NCI-H2081 (cell line): ENCODE measurements around the gene SMAD7.

Experiments used
- DNase-seq, 2 experiments: peaks; one replicate each; lab custom pipeline; 2025; lab: John Stamatoyannopoulos, UW

The SMAD7 gene

DNA sequence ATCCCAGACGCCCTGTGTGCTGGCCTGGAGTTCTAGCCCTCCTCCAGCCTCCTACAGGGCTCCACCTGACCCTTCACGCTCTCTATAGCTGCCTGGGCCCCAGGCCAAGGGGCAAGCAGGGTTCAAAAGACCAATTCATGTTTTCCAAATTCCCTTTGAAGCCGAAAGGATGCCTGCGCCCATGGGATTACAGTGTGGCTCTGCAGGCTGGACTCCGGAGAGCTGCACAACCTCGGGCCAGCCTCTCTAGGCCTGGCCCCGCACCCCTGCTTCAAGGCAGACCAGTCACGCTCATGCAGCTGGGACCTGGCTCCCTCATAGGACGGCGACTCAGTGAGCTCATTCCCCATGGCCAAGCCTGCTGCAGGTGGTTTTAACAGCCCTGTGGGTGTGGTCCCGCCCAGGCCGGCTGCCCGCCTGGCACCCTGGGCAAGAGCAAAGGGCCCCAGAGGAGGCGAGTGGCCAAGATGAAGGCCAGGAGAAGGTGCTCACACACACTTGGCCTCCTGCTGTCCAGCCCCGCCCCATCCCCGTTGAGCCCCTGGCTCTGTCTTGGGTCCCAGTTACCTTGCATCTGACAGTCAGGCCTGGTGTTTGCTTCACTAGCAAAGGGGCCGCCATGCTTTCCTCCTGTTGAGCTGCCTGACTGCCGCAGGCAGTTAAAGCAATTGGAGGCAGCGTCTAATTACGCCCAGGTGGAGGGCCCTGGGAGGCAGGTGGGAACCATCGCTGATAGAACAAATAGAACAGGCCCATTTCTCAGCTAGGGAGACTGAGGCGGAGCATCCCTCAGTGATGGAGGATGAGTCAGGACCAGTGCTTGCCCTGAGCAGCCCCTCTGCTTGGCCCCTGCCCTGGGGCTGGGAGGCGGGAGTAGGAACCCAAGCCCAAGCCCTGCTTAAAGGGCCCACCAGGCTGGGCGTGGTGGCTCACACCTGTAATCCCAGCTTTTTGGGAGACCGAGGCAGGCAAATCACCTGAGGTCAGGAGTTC lies 56.9 kb downstream of the SMAD7 start:
- no peak for DNase-seq

DNA sequence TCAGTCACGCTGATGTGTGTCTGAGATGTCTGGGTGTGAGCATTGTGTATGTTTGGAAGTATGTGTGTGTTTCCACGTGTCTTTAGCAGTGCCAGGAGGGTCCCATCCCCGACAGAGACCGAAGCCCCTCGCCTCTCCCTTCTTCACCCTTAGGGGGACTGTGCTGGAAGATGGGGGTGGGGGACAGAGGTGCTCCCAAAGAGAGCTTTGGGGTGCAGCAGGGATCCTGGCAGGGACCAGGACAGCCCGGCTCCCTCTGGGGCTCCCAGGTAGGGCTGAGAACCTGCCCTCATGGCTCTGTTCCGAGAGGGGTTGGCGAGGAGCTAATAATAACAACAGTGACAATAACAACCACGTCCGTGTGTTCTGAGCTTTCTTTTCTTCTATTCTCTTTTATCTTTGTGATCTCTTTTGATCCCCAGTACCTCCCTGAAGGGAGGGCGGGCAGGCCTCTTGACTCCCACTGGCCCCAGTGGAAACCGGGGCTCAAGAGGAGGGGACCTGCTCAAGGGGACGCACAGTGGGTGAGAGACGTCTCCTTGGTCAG lies 57.6 kb downstream of the SMAD7 start:
- no peak for DNase-seq

DNA sequence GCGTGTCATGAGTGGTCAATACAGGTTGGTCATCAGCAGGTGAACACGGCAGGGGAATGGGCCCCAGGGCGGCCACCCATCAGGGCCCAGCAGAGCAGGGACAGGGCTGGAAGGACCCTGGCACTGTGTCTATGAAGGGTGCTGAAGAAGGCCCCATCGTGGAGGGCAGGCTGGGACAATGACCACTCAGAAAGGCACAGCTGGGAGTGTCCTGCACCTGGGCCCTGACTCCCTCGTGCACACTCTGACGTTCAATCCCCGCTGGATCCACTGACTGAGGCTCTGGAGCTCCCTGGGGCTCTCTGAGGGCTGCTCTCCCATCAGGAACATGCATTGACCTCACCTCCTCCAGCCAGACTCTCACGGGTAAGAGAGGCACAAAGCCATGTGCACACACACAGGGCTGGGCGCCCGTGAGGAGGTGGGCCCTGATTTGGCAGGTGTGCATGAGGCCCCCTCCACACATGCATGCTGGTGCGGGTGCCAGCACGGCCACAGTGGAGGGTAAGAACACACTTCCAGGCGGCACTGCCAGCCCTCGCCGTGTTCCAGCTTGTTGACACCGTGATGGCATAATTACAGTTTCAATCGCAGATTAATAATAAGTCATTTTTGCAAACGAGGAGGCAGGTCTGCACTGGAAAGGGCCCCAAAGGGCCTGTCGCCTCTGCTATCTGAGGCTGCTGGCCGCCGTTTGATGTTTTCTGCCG lies 58.5 kb downstream of the SMAD7 start:
- DNase-seq = peak; percentile 15 to 69

DNA sequence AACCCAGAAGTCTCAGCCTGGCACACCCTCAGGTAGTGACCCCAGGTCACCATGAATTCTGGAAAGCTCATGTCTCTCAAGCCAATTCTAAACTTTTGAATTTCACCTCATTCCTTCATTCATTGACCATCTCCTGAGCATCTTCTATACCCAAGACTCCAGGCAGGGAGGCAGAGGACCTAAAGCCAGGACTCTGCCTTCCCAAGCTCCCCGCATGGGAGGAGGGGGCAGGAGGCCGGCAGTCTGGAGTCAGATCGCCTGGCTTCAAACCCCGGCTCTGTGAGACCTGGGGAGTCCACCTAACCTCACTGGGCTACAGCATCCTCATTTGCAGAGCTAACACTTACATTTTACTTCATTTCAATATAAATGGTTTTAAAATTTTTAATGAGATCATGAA lies 59.0 kb downstream of the SMAD7 start:
- no peak for DNase-seq

DNA sequence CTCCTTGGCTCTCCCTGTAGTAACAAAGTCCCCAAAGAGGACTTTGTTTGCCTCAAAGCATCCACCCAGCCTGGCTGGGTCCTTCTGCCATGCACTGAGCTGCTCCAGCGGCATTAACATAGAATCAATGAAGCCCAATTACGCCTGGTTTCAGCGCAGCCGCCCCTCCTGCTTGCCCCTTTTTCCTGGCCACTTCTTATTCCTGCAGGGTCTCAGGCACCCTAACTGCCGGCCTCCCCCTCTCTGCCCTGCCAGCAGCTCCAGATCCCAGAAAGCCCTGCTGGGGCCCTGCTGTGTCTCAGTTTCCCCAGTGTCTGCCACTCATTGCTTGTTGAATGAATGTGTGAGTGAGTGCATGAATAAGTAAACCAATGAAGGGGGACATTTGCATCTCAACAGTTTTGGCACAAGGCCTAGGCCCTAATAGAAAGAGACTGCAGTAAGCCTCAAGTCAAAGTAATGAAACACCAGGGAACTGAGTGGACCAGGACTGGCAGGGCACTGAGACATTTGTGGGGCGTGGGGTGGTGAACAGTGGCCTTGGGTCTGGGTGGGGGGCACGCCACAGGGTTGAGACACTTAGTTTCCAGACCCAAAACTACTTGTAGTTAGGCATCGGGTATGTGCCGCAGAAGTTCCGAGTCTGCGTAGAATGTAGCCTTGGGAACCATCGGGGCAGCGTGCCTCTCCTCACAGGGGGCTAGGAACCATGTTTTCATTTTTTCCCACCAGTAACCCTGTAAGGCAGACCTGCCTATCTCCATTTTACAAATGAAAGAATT lies 60.6 kb downstream of the SMAD7 start:
- DNase-seq = no peak

DNA sequence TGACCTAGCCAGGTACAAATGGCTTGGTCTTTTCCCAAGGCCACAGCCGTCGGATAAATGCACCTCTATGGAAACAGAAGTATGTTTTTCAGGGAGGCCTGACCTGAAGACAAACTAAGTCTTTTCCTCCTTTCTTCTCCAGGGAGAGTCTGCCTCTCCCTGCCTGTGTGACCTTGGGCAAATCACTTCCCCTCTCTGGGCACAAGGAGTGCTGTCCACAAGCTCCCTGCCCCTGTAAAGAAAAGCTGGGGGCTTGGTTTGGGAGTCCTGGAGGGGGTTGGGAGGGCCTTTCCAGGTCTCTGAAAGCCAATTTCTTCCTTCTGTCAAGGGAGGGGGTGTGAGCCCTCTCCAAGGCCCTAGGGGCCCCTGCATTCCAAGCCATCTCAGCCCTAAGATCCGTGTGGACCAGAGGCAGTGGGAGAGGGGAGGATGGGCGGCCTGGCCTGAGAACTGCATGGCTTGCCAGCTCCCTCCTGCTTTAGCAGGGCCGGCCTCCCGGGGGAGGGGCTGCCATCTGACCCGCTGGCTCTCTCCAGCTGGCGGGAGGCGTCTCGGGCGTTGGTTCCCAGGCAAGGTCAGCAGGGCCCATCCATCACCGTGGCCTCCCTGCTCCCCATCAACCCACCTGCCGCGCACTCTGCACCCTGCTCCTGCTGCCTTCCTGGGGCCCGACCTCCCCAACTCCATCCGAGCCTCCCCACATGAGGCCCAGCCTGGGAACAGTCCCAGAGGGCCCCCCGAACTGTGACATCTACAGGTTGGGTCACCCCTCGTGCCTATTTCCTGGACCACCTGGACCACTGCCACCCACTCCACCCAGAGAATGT lies 61.4 kb downstream of the SMAD7 start:
- no peak for DNase-seq

DNA sequence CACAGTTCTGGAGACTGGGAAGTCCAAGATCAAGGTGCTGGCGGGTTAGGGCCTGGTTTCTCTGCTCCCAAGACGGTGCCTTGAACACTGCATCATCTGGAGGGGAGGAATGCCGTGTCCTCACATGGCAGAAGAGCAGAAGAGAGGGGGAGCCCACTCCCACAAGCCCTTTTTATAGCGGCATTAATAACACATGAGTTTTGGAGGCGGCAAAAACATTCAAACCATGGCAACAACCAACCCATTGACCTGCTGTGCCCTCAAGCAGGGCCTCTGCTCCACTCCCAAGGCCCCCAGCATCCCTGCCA lies 62.0 kb downstream of the SMAD7 start:
- DNase-seq = no peak

DNA sequence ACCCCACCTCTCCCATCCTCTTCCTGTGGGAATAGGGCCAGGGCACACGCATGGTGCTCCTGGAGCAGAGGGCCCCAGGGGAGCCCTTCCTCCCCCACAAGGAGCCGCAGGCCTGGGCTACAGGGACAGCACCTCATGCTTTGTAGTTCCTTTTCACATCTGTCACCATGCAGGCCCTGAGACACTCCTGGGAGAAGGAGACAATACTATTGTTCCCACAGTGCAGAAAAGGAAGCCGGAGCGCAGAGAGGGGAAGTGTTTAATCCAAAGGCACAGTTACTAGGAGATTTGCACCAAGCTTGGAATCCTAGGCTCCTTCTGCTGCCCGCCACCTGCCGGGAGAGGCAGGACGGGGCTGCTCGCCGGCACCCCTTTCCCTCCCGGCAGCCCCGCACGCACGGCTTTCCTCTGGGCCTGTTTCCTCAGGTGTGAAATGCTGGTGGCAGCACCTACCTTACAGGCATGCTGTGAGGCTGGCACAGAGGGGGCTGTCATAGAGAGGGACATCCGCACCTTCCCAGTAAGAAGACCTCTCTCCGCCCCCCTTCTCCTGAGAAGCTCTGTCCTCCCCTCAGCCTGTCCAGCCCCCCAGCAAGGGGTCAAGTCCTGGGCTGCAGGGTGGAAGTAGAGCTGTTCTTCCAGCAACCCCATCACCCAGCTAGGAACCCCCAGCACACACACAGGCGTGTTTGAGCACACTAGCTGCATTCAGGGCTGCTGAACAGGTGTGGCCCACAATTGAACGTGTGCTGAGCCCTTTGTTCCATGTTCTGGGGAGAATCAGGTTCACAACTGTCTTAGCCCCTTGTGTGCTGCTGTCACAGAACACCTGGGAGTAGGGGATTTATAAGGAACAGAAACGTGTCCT lies 62.6 kb downstream of the SMAD7 start:
- no peak for DNase-seq

DNA sequence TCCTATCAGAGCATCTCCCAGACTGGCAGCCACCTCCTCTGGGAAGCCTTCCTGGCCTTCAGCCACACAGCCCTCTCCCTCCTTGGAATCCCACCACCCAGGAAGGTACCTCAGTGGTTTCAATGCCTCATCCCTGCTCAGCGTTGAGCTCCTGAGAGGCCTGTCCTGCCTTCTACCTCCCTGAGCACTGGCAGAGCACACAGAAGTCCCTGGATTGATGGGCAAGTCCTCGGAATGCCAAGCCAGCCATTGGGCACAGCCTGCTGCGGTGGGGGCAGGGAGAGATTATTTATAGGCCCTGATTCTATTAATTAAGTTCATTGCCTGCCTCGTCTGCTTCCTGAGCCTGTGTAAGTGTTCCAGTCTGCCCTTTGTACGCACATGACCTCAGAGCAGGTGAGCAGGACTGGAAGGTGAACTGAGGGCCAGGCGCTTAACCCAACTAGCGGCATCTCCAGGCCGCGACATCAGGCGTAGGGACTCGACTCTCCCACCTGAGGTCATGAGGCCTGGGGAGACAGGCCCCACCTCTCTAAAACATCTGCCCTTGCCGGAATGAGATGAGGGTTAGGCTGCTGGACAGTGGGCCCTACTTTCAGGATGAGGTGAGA lies 63.4 kb downstream of the SMAD7 start:
- no peak for DNase-seq

DNA sequence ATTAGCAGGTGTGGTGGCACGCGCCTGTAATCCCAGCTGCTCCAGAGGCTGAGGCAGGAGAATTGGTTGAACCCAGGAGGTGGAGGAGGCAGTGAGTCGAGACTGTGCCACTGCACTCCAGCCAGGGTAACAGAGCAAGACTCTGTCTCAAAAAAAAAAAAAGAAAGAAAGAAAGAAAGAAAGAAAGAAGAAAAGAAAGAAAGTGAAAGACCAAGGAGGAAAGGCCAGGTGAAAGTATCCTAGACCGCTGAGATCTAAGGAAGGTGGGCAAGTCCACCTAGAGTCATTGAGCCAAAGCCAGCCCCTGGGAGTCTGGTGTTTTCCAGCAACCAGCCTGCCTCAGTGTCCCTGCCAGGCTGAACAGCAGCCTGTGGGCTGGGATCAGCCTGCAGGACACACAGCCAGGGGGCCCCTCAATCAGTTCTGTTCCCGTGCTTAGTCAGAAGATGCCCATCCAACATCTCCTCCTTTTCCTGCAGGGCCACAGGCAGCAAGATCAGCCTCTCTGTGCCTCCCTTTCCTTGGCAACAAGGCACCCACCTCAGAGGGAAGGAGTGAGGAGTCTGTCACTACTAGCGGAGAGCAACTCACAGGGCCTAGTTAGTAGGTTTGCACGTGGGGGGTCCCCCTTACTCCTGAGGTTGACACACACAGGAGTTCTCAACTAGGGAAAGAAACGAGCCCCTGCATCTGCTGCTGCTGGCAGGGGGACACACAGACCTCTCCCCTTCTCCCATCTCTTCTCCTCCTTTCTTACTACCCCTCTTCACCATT lies 64.1 kb downstream of the SMAD7 start:
- no peak for DNase-seq

DNA sequence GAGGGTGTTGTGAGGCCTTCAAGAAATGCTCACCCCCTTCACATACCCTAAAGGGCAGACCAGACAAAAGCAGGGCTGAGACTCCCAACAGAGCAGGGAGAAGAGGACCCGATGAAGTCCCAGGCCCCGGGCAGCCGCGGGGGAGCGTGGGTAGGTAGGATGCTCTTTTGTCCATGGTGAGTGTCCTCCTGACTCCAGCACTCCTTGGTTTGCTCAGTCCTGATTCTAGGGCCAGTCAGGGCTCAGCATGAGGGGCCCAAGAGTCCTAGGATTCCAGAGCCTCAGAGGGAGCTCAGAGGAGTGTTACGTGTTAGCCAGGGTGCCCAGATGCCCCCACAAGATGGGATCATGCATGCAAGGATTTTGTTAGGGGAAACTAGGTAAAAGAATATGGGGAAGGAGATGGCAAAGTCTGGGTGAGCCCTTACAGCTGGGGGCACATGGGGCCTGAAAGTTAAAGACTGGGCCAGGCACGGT lies 64.8 kb downstream of the SMAD7 start:
- no peak for DNase-seq

DNA sequence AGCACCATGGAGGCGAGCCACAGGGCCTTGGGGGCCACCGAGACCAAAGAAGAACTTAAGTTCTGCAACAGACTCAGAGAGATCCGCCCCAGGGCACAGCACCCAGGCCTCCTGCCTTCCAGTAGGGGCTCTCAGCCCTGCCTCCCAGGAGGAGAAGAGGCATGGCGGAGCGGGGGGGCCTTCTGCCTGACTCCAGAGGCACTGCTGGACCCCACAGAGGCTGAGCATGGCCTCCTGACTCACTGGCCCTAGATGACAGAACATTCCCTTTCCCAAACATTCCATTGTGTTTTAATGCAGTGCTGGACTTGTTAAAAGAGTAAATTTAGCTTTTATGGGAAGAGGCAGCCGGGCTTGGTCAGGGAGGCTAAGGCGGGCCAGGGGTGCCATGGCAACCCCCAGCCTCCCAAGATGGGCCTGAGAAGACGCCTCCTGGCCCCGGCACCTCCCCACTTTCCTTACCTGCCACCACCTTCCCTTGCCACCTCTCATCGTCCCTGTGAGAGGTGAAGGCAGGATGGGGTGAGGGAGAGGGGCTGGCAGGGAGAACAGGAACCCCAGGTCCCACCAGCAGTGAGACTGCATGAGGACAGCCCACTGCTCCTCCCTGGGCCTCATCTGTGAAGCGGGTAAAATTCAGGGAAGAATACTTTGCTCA lies 65.4 kb downstream of the SMAD7 start:
- DNase-seq = no peak

DNA sequence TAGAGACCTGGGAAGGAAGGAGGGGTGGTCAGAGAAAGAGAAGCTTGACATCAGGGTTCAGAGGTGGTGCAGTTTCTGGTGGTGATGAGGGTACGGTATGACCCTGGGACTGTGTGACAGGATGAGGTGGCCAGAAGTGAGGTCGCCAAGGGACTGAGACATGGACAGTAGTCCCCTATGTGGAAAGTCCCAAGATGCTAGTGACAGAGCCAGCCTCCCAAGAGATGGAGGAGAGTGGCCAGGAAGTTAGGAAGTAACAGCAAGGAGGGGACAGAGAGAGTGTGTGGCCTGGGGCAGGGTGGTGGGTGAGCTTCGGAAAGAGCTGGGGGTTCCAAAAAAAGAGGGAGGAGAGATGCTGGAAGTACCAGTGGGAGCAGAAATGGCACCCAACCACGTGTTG lies 66.0 kb downstream of the SMAD7 start:
- DNase-seq = no peak

DNA sequence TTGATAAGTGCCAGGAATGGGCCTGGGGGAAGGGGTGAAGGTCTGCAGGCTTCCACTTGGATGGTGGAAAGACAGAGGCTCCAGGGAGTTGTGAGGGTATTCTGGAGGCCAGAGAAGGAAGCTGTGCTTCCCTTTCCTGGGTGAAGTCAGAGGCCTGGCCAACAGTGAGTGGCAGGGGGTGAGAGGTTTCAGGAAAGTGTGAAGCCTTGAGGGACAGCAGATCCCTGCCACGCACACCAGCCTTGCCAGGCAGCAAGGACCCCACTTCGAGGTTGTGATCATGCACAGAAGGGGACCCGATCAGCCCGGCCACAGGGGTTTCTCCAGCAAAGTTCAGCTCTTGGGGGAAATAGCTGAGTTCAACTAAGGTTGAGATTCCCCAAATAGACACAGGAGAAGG lies 66.5 kb downstream of the SMAD7 start:
- DNase-seq = no peak

DNA sequence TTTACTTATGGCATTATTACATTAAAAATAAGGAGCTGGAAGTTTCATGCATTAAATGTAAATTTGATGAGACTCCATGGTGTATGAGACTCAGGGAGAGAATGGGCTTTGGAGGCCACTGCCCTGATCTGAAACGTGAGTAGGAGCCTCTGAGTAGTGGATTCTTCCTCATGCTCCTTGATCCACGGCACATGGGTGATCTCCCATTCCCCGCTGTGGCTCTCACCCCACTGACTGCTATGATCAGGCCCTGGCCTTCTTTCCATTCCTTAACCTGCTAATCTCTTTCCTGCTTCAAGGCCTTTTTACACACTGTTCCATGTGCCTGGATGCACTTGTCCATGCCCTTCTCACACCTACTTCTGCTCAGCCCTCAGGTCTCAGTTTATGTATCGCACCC lies 68.4 kb downstream of the SMAD7 start:
- no peak for DNase-seq

DNA sequence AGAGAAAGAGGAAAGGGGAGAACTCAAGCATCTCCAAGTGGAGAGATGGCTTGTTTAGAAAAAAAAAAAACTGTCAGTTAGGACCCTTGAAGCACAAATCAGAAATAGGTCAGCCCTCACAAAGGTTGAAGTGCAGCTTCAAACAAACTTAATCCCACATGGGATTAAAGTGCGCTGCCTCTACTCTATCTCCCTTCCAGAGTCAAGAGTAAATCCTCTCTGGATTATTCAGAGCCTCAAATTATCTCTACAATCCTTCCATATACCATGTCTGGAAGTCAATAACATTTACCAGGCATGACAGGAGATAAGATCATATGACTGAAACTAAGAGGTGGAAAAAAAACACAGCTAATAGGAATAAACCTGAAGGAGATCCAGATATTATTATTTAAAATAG lies 69.8 kb downstream of the SMAD7 start:
- no peak for DNase-seq

DNA sequence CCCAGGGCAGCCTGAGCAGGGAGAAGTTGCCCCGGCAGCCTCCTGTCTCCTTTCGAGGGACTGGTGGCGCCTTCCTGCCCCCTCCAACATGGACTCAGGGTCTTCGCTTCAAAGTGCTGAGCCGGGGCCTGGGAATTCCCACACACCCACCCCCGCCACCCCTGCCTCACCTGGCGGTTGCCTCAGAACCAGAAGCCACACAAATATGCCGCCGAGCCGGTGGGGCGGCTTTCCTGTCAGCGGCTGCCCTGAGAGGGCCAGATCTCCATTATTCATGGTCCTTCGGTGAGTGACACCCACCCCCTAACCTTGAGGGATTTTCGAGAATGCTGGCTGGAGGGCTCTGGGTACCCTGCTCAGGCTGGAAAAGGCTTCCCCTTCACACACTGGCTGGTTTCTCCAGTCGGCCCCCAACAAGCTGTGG lies 71.7 kb downstream of the SMAD7 start:
- DNase-seq = no peak

DNA sequence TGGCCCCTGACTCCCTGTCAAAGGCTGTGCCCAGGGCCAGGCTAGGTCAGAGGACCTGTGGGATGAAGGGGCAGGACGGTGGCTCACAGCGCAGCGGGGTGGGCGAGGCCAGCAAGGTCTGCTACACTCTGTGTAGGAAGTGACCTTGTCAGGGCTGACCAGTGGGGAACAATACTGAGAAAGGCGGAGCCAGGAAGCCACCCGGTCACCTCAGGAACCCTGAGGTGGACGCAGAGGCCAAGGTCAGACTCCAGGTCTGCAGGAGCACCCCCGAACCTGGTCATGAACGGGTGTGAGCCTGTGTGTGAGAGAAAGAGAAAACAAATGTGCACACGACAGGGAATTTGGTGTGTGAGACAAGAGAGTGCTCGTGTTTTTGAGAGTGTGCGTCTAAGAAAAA lies 72.3 kb downstream of the SMAD7 start:
- no peak for DNase-seq

DNA sequence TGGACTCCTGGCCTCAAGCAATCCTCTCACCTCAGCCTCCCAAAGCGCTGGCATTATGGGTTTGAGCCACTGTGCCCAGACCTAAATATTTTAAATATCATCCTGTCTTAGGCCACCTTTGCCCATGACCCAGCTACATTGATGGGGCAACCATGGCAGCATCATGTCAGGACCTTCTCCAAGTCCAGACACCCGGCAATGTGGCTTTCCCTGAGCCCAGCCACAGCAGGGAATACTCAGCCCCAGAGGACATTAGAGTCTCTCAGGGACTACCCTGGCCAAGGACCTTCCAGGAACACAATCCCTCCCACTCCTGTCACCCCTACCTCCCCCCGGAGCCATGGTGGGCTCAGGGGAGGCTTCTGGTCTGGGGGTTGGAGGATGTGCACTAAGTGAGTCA lies 72.8 kb downstream of the SMAD7 start:
- no peak for DNase-seq
